Loucy (cell line): Measurements from ENCODE around the gene TIMM23B.
"Not testable (repeated sequence)": the region's sequence is repeated elsewhere in the genome, so short reads cannot be mapped to it uniquely, and the experiment has no call there.

Source experiments
- H2AFZ ChIP-seq: fragments of 200-600 bp; sonication (generic); 2 replicates; pipeline ENCODE4 v1.6.0; 2016; ENCODE audit warnings: antibody characterized with exemption, mild to moderate bottlenecking, low read length, moderate library complexity
- H3F3A ChIP-seq: fragments of 200-600 bp; 2 replicates; pipeline ENCODE4 v1.6.0; 2016; ENCODE audit warnings: antibody characterized with exemption, low read depth, mild to moderate bottlenecking
- H3K27me3 ChIP-seq: fragments of 200-600 bp; sonication (generic); 2 replicates; pipeline ENCODE4 v1.6.1; 2014; ENCODE audit warnings: low read length, mild to moderate bottlenecking; ENCODE audit not compliant: insufficient read depth, poor library complexity, severe bottlenecking
- H3K36me3 ChIP-seq: fragments of 200-600 bp; sonication (generic); 2 replicates; pipeline ENCODE4 v1.6.1; 2016; ENCODE audit warnings: low read length; ENCODE audit not compliant: insufficient read depth
- H3K4me1 ChIP-seq: fragments of 200-600 bp; sonication (generic); 2 replicates; pipeline ENCODE4 v1.5.1; 2014; ENCODE audit warnings: low read length, mild to moderate bottlenecking; ENCODE audit not compliant: insufficient read depth, poor library complexity, severe bottlenecking
- H3K4me2 ChIP-seq: fragments of 200-600 bp; sonication (generic); 2 replicates; pipeline ENCODE4 v1.6.0; 2014; ENCODE audit warnings: antibody characterized with exemption, low read length, low read depth, mild to moderate bottlenecking; ENCODE audit not compliant: poor library complexity, severe bottlenecking
- H3K4me3 ChIP-seq: fragments of 200-600 bp; sonication (generic); 2 replicates; pipeline ENCODE4 v1.5.1; 2014; ENCODE audit warnings: low read length, mild to moderate bottlenecking, mixed read lengths; ENCODE audit not compliant: poor library complexity, severe bottlenecking
- H3K79me2 ChIP-seq: fragments of 200-600 bp; sonication (generic); 2 replicates; pipeline ENCODE4 v1.6.1; 2014; ENCODE audit warnings: low read length; ENCODE audit not compliant: insufficient read depth
- H3K9ac ChIP-seq: fragments of 200-600 bp; sonication (generic); 2 replicates; pipeline ENCODE4 v1.6.0; 2014; ENCODE audit warnings: mild to moderate bottlenecking, low read depth, low read length, moderate library complexity; ENCODE audit not compliant: poor library complexity, severe bottlenecking
- H3K9me2 ChIP-seq: fragments of 200-600 bp; sonication (generic); replicated peaks from 2 replicates; pipeline ENCODE4 v1.6.1; 2016; ENCODE audit warnings: low read depth, low read length, mixed read lengths
- H3K9me3 ChIP-seq: fragments of 200-600 bp; sonication (generic); 2 replicates; pipeline ENCODE4 v1.6.1; 2014; ENCODE audit warnings: mild to moderate bottlenecking, antibody characterized with exemption, low read length, low read depth; ENCODE audit not compliant: insufficient read depth
- H4K20me1 ChIP-seq: fragments of 200-600 bp; sonication (generic); 2 replicates; pipeline ENCODE4 v1.6.0; 2014; ENCODE audit warnings: antibody characterized with exemption, low read length, mild to moderate bottlenecking; ENCODE audit not compliant: insufficient read depth, poor library complexity, severe bottlenecking
- CTCF ChIP-seq: fragments of 200-600 bp; sonication (generic); conservative IDR thresholded peaks from 2 replicates; pipeline ENCODE4 v1.5.1; 2014; ENCODE audit warnings: mild to moderate bottlenecking, antibody characterized with exemption, low read length

TIMM23B gene

GRCh38 chr10:49941447-49942338, at the start of gene TIMM23B, which contains the start of gene PARG:
Gene TIMM23B, plus strand, starts transcription at chr10:49942053. Its CDS starts 142 bp downstream, at chr10:49942195.
Gene PARG, minus strand, starts transcription at chr10:49942027. Its CDS starts 302 bp downstream, at chr10:49941725.
- TF ChIP-seq CTCF = 0 out of 2 replicates have a peak, but pooled peaks have one; percentile 13
- peak within 1 kb of the TSS; percentile 98 for H3K4me2 ChIP-seq
- not testable (repeated sequence) for H3K9me3 ChIP-seq, H4K20me1 ChIP-seq, H3F3A ChIP-seq, H3K36me3 ChIP-seq, H3K9me2 ChIP-seq, H3K4me1 ChIP-seq, H3K27me3 ChIP-seq
- H3K4me3 ChIP-seq = peak within 1 kb of the TSS; percentile 96
- H2AFZ ChIP-seq = peak within 1 kb of the TSS; percentile 83
- peak within 1 kb of the TSS; percentile 92 for H3K9ac ChIP-seq
- peaks cover 52% of the 10 kb centered on the region for H3K79me2 ChIP-seq

GRCh38 chr10:49899999-49900398, 41.9 kb upstream of the TIMM23B start:
- H3K4me1 ChIP-seq, H3K9me2 ChIP-seq, H4K20me1 ChIP-seq, H2AFZ ChIP-seq, H3K27me3 ChIP-seq, H3K36me3 ChIP-seq, H3F3A ChIP-seq, H3K9me3 ChIP-seq, H3K4me2 ChIP-seq, H3K79me2 ChIP-seq, H3K9ac ChIP-seq, H3K4me3 ChIP-seq: not testable (repeated sequence)

GRCh38 chr10:49900406-49900805, 41.4 kb upstream of the TIMM23B start:
- H3F3A ChIP-seq, H3K4me2 ChIP-seq, H3K27me3 ChIP-seq, H3K9me2 ChIP-seq, H3K79me2 ChIP-seq, H4K20me1 ChIP-seq, H3K9me3 ChIP-seq, H2AFZ ChIP-seq, H3K9ac ChIP-seq, H3K4me3 ChIP-seq, H3K36me3 ChIP-seq, H3K4me1 ChIP-seq: not testable (repeated sequence)

- H3K9ac ChIP-seq, H3K27me3 ChIP-seq, H3K9me2 ChIP-seq, H3K79me2 ChIP-seq, H3F3A ChIP-seq, H3K4me3 ChIP-seq, H3K9me3 ChIP-seq, H4K20me1 ChIP-seq, H3K4me2 ChIP-seq, H2AFZ ChIP-seq, H3K36me3 ChIP-seq, H3K4me1 ChIP-seq: not testable (repeated sequence)
Observed at GRCh38 chr10:49903829-49904228, 38.0 kb upstream of the TIMM23B start.

GRCh38 chr10:49908290-49909080, 33.4 kb upstream of the TIMM23B start:
- H3K79me2 ChIP-seq, H3K4me3 ChIP-seq, H3K9me3 ChIP-seq, H3K36me3 ChIP-seq, H3K9me2 ChIP-seq, H2AFZ ChIP-seq, H3K4me2 ChIP-seq, H3K9ac ChIP-seq, H3F3A ChIP-seq, H3K4me1 ChIP-seq, H3K27me3 ChIP-seq, H4K20me1 ChIP-seq: not testable (repeated sequence)

- not testable (repeated sequence) for H3K9me3 ChIP-seq, H2AFZ ChIP-seq, H3K9me2 ChIP-seq, H3K4me1 ChIP-seq, H3K9ac ChIP-seq, H3K4me3 ChIP-seq, H3K79me2 ChIP-seq, H3K27me3 ChIP-seq, H3K4me2 ChIP-seq, H3F3A ChIP-seq, H3K36me3 ChIP-seq, H4K20me1 ChIP-seq
Observed at GRCh38 chr10:49910295-49910694, 31.6 kb upstream of the TIMM23B start.
